ENCODE measurements around the gene RBP7.

RBP7 gene

DNA sequence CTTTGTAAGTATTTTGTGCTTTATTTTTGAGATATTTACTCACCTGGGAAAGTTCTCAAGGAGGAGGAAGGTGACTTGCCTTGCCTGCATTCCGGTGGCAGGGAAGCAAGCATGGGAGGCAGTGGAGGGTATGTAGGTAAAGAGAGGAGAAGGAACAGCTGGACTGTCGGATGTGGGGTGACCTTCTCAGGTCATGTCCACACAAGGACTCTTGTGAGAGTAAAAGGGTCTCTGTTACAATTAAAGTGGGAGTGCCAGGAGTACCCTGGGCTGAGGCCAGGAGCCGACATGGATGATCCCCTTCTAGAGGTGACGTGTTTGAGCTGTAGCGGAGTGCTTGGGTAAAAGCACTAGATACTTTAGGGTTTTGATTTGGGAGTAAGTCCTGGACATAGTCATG is 60.8 kb downstream of the RBP7 start:
- DNase-seq (ENCODE audit: low read depth) = no peak
- H3K4me3 ChIP-seq (replicated peaks; ENCODE audit: low read depth, low read length) = no peak overlapping the region
- TF ChIP-seq CTCF (IDR thresholded peaks at IDR 0.05; ENCODE audit: low read length, missing control alignments) = no peak

DNA sequence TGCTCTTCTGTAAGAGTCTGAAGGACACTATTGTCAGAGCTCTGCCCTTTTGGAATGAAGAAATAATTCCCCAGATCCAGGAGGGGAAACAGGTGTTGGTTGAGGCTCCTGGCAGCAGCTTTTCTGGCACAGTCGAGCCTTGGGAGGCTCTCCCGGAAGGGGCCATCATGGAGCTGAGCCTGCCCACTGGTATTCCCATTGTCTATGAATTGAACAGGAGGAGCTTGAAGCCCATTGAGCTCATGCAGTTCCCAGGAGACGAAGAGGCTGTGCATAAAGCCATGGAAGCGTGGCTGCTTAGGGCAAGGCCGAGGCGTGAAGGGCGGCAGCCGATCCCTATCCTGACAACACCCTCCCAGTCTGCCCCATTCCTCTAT is 62.3 kb downstream of the RBP7 start:
- H3K4me3 ChIP-seq (replicated peaks; ENCODE audit: low read depth, low read length) = no peak overlapping the region
- no peak for TF ChIP-seq CTCF (IDR thresholded peaks at IDR 0.05; ENCODE audit: low read length, missing control alignments)
- no peak for DNase-seq (ENCODE audit: low read depth)

GRCh38 chr1:10060311-10061100 is 63.5 kb downstream of the RBP7 start:
- TF ChIP-seq CTCF (IDR thresholded peaks at IDR 0.05; ENCODE audit: low read length, missing control alignments) = no peak
- DNase-seq (ENCODE audit: low read depth) = no peak
- no peak overlapping the region for H3K4me3 ChIP-seq (replicated peaks; ENCODE audit: low read depth, low read length)

DNA sequence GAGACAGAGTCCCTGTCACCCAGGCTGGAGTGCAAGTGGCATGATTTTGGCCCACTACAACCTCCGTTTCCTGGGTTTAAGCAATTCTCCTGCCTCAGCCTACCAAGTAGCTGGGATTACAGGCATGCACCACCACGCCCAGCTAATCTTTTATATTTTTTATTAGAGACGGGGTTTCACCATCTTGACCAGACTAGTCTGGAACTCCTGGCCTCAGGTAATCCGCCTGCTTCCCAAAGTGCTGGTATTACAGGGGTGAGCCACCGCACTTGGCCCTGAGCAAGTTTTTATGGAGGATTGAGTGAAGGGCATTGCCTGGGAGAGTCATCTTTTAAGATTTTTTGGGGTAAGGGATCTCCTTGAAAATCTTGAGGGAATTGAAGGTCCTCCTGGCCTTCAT is 64.2 kb downstream of the RBP7 start:
- no peak for TF ChIP-seq CTCF (IDR thresholded peaks at IDR 0.05; ENCODE audit: low read length, missing control alignments)
- no peak overlapping the region for H3K4me3 ChIP-seq (replicated peaks; ENCODE audit: low read depth, low read length)
- DNase-seq (ENCODE audit: low read depth) = no peak

GRCh38 chr1:10063878-10064277 is 66.8 kb downstream of the RBP7 start:
- no peak overlapping the region for H3K4me3 ChIP-seq (replicated peaks; ENCODE audit: low read depth, low read length)
- TF ChIP-seq CTCF (IDR thresholded peaks at IDR 0.05; ENCODE audit: low read length, missing control alignments) = no peak
- DNase-seq (ENCODE audit: low read depth) = no peak

DNA sequence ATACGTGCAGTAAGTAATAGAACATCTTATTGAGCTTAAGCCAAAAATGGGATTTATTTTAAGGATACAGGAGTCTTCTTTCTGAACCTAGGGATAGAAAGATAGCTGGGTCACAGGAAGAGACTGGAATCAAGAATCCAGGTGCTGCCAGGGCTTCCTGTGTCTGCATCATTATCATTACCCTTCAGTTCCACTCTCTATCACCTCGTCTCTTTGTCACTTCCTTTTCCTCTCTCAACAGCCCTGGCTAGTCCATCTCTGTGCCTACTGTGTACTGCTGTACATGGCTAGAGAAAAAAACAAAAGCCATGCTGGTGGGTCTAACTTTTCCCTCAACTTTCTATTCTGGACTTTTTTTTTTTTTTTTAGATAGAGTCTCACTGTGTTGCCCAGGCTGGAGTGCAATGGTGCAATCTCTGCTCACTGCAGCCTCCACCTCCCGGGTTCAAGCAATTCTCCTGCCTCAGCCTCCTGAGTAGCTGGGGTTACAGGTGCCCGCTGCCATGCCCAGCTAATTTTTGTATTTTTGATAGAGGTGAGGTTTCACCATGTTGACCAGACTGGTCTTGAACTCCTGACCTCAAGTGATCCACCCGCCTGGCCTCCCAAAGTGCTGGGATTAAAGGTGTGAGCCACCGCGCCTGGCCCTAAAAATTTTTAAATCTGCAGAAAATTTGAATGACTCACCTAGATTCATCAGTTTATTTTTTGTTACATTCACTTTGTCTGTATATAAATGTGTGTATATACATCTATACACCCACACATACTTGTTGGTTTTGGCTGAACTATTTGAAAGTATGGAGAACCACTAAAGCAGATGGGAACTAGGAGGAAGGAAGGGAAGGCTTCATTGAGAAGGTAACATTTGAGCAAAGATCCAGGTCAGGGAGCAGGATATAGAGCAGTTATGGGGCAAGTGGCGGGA is 67.7 kb downstream of the RBP7 start:
- TF ChIP-seq CTCF (IDR thresholded peaks at IDR 0.05; ENCODE audit: low read length, missing control alignments) = no peak
- DNase-seq (ENCODE audit: low read depth) = no peak
- H3K4me3 ChIP-seq (replicated peaks; ENCODE audit: low read depth, low read length) = no peak overlapping the region

All from fibroblast of pulmonary artery (primary cell).